NCI-H748 (cell line): ENCODE data around the gene TUB.

Experiments used
- DNase-seq: peaks from one replicate; lab custom pipeline; 2025; ENCODE audit not compliant: unreplicated experiment; lab: John Stamatoyannopoulos, UW

Gene TUB

DNA sequence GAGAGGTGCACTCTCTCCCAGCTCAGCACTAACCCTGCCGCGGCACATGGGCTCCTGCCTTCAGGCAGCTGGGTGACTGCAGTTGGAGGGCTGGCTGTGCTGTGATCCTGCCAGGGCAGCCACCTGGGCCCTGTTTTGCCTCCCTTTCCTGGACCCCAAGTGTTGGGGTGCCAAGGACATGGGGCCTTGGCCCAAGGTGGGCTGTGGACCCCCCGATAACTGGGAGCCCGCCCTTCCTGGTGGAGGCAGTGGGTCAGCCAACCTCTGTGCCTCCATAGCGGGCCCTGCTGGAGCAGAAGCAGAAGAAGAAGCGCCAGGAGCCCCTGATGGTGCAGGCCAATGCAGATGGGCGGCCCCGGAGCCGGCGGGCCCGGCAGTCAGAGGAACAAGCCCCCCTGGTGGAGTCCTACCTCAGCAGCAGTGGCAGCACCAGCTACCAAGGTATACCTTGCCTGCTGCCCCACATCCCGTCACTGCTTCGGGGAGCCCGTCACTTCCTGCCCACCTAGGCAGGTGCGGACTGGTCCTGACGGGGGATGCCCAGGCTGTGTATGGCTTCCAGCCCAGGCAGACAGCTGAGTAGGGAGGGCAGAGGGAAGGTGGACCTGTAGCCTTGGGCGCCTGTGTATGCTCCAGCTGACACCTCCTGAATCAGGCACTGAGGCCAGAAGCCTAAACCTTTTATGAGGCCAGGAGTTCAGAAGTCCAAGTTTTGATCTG, 8.9 kb downstream of the TUB start:
- DNase-seq: no peak

DNA sequence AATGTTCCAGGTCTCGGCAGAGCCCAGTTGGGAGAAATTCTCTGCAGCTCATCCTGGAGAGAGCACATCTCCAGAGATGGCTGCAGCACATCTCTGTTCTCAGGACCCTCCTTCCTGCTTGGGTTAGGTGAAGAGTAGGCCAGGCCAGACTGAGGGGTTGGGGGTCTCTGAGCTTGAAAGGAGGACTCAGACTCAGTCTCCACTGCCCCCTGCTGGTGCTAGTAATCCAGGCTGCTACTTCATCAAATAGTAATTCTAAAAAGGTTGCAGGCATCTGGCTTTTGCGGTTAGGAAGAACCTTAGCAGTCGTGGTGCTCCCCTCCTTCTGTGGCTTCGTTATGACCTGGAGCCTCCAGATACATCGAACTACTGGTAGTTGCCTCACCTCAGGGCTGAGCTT, 9.7 kb downstream of the TUB start:
- DNase-seq: no peak

DNA sequence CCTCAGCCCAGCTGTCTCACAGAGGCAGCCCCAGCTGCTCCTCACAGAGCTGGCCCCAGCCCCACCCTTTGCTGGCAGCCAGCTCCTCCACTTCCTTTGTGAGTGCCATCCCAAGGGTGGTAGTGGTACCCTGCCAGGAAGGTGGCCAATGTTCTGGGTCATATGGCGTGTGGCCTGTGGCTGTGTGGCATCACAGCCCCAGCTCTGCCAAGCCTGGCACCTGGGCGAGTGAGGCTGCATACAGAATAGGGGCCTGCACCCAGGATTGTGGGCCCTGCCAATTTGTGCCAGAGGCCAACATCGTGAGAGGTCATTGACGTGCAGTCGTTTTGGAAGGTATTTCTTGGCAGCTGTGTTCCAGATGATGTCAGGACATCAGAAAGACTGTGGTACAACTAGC, 10.7 kb downstream of the TUB start:
- DNase-seq: no peak

DNA sequence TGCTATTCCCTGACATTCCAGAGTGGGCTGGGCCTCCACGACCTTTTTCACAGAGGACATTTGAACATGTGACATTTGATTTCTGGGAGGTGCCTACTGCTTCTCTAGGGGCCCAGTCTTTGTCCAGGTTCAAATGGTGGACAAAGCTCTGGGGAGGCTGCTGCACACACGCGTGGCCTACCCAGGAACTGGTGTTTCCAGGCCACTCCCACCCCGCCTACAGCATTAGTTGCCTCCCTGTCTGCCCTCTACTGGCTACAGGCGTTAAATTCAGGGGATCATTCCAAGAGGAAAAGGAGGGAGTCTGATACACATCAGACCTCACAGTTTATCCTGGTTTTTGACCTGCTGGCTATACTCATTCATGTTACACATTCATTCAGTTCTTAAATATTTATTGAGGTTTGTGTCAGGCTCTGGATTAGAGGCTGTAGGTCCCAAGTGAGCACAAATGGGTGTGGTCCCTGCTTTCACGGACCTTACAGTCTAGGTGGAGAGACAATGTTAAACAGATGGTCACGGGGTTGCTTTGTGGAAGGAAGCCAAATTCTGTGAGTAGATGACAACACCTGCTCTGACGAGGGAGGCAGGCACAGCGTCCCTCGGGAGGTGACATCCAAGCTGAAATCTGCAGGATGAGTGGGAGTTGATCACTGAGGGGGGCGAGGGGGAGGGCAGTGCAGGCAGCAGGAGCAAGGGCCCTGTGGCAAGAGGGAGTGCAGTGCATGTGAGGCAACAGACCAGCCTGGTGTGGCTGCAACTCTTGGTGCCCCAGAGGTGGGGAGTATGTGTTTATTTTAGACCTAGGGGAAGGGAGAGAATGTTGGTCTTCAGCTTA, 11.8 kb downstream of the TUB start:
- DNase-seq: peak; percentile 83

DNA sequence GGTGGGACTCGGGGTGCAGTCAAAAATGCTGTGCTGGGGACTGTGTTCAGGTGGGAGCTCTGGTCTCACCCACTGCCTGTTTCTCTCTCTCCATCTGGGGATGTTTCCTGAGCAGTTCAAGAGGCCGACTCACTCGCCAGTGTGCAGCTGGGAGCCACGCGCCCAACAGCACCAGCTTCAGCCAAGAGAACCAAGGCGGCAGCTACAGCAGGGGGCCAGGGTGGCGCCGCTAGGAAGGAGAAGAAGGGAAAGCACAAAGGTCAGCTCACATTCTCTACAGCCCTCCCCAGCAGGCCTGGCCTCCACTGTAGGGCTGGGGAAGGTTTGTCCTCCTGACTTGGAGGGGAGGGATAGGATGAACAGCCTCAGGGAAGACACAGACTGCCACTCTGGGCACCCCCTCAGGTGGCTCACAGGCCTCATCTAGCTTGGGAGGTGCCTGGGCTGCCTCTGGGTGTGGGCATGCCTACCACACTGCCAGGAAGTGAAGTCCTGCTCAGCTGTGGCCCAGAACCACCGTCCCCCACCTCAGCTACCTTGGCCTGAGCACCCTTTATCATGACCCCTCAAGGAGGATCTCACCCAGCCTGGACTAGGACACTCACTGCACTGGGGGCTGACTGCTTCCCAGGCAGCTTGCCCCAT, 13.0 kb downstream of the TUB start:
- DNase-seq: no peak

DNA sequence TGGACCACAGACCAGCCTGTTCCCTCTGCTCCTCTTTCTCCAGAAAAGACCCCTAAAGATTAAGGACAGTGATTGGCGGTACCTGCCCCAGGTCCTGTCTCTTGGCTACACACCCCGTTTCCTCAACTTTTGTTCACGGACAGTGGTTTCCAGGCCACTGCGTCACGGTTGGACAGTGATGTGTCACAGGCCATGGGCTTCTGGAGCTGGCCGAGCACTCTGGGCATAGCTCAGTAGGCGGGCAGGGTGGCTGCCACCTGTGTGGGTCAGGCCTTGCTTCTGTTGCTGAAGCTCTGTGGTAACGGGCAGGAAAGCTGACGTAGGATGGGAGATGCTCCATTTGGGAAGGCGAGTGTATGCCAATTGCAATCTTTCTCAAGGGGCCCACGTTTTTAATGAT, 13.6 kb downstream of the TUB start:
- DNase-seq: no peak

DNA sequence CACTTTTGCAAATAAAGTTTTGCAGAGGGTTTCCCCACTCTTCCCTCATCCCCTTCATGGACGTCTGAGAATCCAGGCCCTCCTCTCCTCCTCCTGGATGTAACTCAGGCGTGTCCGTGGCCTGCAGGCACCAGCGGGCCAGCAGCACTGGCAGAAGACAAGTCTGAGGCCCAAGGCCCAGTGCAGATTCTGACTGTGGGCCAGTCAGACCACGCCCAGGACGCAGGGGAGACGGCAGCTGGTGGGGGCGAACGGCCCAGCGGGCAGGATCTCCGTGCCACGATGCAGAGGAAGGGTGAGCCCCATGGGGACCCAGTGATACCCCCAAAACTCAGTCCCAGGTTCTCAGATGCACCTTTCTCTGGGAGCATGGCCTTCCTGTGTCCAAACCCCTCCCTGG, 14.4 kb downstream of the TUB start:
- no peak for DNase-seq

DNA sequence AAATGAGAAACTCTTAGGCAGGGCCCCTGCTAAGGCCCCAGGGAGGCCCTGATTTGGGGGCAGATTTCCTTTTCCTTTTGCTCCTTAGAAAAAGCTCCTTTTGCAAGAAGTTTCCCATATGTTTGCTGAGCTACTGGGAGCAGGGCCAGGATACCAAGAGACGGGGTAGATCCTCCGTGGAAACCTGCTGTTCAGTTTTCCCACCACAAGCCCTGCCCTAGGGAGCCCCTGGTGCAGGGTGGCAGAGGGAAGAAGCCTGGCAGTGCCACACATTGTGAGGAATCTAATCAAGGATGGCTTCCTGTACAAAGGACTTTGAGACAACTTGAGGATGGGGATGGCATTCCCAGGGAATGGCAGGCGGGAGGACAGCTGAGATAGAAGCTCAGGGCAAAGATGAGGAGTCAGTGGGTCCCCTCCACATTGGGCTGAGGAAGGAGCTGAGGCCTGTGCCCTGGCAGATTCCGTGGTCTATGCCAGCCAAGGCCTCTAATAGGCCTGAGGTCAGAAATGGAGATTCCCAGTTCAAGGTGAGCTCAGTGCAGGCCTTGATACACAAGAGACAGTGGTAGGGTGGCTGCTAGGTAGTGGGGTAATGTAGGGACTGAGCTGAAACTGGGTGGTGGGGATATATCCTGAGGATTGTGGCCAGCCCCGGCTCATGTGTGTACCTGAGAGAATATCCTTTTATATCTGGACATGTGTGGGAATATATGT, 15.0 kb downstream of the TUB start:
- DNase-seq: no peak

DNA sequence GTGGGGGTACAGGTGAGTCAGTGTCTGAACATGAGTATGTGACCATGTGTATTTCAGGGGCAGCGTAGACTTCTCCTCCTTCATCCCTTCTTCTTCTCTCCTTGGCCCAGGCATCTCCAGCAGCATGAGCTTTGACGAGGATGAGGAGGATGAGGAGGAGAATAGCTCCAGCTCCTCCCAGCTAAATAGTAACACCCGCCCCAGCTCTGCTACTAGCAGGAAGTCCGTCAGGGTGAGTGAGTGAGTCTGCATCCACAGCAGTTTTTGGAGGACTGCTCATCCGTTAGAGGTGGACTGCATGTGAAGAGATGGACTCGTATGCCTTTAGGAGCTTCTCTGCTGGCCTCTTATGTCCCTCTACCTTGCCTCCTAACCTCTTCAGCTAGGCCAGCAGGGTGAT, 15.6 kb downstream of the TUB start:
- no peak for DNase-seq

DNA sequence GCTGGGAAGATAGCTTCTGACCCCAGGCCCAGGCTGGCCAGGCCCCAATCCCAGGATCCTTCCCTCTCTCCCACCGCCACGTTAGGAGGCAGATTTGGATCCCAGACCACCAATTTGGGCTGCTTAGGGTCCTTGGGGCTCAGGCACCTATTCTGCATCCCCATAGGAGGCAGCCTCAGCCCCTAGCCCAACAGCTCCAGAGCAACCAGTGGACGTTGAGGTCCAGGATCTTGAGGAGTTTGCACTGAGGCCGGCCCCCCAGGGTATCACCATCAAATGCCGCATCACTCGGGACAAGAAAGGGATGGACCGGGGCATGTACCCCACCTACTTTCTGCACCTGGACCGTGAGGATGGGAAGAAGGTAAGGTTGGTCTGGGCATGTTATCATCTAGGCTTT, 16.1 kb downstream of the TUB start:
- DNase-seq: no peak

DNA sequence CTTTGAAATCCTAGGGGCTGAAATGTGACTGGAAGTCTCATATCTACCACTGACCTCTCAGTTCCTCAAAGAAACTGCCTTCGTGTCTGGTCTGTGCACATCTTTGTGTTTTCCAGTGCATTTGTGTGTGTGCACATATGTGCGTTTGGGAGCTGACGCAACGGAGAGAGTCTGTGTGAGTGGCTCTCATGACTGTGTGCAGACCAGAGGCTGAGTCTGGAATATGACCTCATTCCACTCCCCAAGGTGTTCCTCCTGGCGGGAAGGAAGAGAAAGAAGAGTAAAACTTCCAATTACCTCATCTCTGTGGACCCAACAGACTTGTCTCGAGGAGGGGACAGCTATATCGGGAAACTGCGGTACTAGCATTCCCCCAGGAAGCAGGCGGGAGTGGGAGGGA, 16.5 kb downstream of the TUB start:
- DNase-seq: no peak

DNA sequence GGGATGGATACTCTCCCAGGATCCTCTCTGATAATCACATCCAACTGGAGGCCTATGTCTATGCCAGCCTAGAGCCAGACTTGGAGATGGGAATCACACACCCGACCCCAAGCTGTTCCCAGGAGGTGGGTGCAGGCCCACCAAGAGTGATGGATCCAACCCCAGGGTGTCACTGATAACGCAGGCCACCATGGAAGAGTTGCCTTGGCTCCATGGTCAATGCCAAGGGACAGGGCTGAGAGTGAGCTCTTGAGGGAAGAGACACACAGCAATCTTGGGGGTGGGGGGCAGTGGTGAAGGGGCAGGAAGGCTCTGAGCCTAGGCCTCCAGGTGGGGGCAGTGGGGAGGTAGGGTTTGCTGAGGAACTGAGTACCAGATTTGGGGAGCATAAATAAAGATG, 16.9 kb downstream of the TUB start:
- no peak for DNase-seq

DNA sequence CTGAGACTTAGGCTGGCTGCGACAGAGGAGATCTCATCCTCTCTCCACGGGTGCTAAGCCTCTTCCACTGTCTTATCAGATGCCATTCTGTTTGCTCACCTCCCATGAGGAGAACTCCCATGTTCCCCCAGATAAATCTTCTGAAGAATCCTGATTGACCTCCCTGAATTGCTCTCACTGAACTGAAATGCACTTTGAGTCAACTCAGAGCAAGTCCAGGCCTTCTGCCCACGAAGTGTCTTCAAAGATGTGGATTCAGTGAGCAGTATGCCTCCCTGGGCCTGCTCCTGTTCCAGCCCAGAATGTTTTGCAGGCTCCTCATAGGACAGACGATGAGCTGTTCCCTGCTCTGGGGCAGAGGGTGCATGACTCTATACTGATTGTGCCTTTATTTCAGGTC, 17.4 kb downstream of the TUB start:
- DNase-seq: no peak

DNA sequence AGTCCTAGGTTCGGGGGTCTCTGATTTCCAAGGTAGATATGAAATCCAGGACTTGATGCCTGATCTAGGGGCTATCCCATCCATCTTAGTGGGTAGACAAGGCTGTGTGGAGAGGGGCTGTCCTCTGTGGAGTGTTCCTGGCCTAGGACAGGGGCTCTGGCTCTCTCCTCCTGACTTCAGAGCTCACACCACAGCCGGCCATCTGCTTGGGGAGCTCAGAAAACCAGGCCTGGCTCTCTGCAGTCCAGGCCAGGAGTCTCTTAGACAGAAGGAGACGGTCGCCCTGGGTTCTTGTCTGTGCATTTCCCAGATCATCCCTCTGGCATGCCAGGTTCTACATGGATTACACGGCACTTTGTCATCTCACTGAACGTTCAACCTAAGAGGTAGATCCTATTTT, 17.9 kb downstream of the TUB start:
- no peak for DNase-seq

DNA sequence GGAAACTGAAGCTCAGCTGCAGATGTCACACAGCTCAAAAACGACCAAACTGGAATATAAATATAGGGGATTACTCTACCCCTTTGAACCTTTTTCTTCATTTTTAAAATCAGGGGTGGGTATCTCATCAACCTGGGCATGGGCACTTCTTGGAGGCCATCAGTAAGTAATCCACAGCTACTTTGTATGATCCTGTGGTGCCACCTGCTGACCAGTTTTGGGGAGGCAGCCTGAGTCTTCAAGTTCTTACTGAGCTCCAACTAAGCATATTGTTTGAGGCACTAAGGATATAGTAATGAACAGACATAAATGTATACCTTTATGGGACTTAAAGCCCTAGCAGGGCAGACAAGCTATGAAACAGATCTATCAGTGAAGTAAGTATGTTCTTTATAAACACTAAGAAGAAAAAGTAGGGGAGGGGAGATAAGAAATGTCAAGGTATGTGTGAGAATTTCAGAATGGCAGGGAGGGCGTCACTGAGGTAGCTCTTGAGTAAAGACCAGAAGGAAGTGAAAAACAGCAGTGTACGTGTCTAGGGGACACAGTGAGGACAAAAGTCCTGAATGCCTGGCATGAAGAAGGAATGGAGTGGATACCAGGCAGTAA, 18.4 kb downstream of the TUB start:
- DNase-seq: peak; percentile 63

DNA sequence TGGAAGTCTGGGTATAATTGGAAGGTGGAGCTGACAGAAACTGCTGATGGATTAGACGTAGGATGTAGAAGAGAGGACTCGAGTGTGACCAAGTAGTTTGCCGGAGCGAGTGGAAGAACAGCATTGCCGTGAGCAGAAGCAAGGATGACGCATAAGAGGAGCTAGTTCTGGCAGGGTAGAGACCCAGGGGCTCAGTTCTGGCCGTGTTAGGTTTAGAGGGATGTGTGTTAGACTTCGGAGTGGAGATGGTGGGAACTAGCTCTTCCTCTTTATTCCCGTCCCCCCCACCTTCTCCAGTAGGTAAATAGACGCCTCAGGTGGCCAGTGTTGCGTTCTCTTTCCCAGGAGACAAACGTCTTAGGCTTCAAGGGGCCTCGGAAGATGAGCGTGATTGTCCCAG, 19.1 kb downstream of the TUB start:
- no peak for DNase-seq

DNA sequence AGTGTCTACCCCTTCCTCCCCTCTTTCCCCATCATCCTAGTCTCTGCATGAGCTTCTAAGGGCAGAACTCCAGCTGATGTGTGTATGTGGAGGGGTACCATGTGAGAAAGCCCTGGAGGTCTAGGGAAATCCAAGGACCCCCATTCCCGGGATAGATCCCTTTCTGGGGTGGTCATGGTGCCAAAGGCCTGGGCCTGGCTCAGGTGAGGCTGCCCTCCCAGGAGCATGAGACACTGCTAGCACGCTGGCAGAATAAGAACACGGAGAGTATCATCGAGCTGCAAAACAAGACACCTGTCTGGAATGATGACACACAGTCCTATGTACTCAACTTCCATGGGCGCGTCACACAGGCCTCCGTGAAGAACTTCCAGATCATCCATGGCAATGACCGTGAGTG, 19.6 kb downstream of the TUB start:
- DNase-seq: no peak

DNA sequence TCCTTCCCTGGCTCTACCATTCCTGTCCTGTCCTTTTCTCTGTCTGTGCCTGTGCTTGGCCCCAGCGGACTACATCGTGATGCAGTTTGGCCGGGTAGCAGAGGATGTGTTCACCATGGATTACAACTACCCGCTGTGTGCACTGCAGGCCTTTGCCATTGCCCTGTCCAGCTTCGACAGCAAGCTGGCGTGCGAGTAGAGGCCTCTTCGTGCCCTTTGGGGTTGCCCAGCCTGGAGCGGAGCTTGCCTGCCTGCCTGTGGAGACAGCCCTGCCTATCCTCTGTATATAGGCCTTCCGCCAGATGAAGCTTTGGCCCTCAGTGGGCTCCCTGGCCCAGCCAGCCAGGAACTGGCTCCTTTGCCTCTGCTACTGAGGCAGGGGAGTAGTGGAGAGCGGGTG, 20.4 kb downstream of the TUB start:
- DNase-seq: no peak

DNA sequence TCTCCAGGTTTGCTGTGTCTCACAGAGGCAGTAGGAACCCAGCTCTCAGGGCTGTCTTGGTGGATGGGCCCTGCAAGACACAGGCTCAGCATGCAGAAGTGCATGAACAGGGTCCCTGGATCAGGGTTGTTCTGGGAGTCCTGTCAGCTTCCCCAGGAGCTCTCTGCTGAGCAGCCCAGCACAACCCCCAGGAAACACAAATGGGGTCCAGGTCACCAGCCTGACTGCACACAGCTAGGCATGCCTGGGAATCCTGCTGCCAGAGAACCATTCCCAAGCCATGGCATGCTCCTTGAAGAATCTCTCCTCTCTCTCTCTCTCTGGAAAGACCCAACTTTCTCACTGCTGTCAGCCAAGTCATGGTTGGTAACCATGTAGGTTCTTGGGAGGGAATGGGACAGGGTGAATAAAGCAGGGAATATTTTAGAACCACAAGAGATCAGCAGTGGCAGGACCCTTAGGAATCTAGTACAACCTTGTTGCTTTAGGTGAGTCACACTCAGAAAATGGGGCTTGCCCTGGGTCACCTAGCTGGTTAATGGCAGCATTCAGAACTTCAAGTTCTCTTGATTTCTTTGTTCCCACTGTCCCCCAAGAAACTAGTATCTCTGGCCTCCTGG, 21.4 kb downstream of the TUB start:
- DNase-seq: no peak

DNA sequence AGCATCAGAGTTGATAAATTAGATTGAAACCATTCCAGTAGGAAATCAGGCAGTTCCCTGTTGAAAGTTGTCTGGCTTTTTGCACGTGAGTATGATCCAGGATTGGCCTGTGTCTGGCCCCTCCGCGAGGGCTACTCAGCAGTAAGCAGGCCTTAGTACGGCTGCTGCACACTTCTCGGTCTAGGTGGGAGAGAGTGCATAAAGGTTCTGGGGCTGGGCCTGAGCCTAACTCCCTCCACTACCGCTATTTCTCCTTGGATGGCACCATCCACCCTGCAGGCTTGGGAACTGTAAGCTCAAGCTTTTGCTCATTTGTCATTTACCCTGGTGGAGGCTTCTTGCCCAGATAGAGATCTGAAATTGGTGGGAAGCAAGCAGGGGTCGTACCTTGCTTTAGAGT, 22.0 kb downstream of the TUB start:
- no peak for DNase-seq

DNA sequence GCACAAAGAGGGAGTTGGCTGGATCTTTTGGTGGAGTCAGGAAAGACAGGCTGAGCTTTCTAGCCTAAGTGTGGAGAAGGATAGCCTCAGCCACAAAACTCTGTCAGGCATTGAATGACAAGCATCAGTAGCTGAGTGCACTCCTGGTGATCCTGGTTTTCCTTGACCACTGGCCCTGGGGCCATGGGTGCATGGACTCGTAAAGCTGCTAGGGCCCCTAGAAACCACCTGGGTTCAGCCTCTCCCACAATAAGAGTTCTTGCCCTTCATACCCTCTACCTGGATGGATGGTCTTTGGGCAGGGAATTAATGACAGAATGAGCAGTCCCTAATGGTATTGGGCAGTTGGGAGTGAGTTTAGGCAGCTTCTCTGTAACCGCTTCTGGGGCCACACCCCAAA, 22.9 kb downstream of the TUB start:
- no peak for DNase-seq
